HT1080 (cell line): ENCODE measurements around the gene KRT17. TPM values are rescaled to one million over a fixed set of nuclear protein-coding genes. Genes with fewer than 3 reads are reported as not detected.
A peak's percentile ranks its signal among the peaks of the same experiment; 100 is the strongest.
"Not testable (repeated sequence)": the region's sequence is repeated elsewhere in the genome, so short reads cannot be mapped to it uniquely, and the experiment has no call there.

Experiments
- DNase-seq: peaks from one replicate; pipeline ENCODE4 v3.0.0-alpha.2; 2015; ENCODE audit warnings: low read depth
- total RNA-seq: library from RNA; depleted of rRNA; stranded (reverse); fragments of >200 nt; shearing (Covaris generic); gene quantifications from 2 replicates; pipeline ENCODE4 v1.2.3, GENCODE V29; 2014

Gene KRT17
- total RNA-seq, 1 experiment from 2014 or later, result 0.72 TPM

GRCh38 chr17:41599680-41600079, 24.7 kb downstream of the KRT17 start:
- no peak for DNase-seq

- DNase-seq, result no peak
Observed at GRCh38 chr17:41595585-41595984, 28.8 kb downstream of the KRT17 start.

GRCh38 chr17:41594363-41594915, 29.9 kb downstream of the KRT17 start:
- no peak for DNase-seq

GRCh38 chr17:41593306-41593981, 30.9 kb downstream of the KRT17 start:
- no peak for DNase-seq

- DNase-seq, result no peak
Observed at GRCh38 chr17:41592601-41593305, 31.6 kb downstream of the KRT17 start.

GRCh38 chr17:41589301-41589700, 35.1 kb downstream of the KRT17 start:
- DNase-seq, result no peak

- DNase-seq, result no peak
Observed at GRCh38 chr17:41588126-41588810, 36.1 kb downstream of the KRT17 start.

- no peak for DNase-seq
Observed at GRCh38 chr17:41586863-41587495, 37.4 kb downstream of the KRT17 start, which contains the start of gene KRT14. Gene KRT14, minus strand, starts transcription at chr17:41586895. Its CDS starts 61 bp downstream, at chr17:41586834.

GRCh38 chr17:41585301-41586056, 38.9 kb downstream of the KRT17 start:
- no peak for DNase-seq

GRCh38 chr17:41584331-41584927, 39.9 kb downstream of the KRT17 start:
- not testable (repeated sequence) for DNase-seq

GRCh38 chr17:41583137-41584127, 40.9 kb downstream of the KRT17 start:
- no peak for DNase-seq

- not testable (repeated sequence) for DNase-seq
Observed at GRCh38 chr17:41582061-41582968, 42.1 kb downstream of the KRT17 start.

GRCh38 chr17:41581366-41582060, 42.9 kb downstream of the KRT17 start:
- DNase-seq, result no peak

GRCh38 chr17:41580687-41581365, 43.5 kb downstream of the KRT17 start:
- DNase-seq, result no peak

GRCh38 chr17:41580244-41580575, 44.2 kb downstream of the KRT17 start:
- DNase-seq, result no peak

GRCh38 chr17:41579484-41580243, 44.7 kb downstream of the KRT17 start:
- DNase-seq, result peak; percentile 78
